GM18868 (cell line): ENCODE measurements around the gene S100A16.
"Not testable (repeated sequence)": the region's sequence is repeated elsewhere in the genome, so short reads cannot be mapped to it uniquely, and the experiment has no call there.

ENCODE experiments used
- ATAC-seq: cut with Tn5 transposase; IDR thresholded peaks from one replicate; pipeline ENCODE4 v1.9.1; 2021; ENCODE audit warnings: mild to moderate bottlenecking, moderate library complexity; ENCODE audit not compliant: unreplicated experiment

The S100A16 gene, protein sequence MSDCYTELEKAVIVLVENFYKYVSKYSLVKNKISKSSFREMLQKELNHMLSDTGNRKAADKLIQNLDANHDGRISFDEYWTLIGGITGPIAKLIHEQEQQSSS

GRCh38 chr1:153612755-153613331 is at the start of gene S100A16:
S100A16 (minus strand) TSS chr1:153613137; CDS start chr1:153608151, 4,986 bp downstream.
- no peak for ATAC-seq

- no peak for ATAC-seq
Observed at GRCh38 chr1:153662269-153662668, 49.3 kb upstream of the S100A16 start.

DNA sequence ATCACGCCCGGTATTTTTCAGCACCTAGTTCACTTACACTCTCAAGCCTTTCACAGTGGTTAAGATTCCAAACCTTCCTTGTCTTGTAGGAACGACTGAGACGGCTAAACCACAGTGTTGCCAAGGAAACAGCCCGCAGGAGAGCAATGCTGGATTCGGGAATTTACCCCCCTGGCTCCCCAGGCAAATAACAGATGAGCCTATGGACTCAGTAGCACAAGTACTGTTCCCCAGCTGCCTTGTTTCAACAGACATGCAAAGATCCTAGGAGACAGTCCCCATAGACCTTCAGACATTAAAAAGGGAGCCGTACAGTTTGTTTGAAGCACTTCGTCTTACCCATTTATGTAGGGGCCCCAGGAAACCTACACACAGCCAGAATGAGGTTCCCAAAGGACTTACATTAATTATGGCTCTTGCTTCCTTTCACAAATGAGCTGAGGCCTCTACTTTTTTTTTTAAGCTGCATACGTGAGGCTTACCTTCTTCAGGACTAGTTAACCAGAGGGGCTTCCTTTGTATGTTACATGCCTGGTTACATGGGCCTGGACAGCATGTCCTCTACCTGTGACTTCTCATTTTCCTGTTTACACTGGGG is 48.3 kb upstream of the S100A16 start:
- ATAC-seq = no peak

DNA sequence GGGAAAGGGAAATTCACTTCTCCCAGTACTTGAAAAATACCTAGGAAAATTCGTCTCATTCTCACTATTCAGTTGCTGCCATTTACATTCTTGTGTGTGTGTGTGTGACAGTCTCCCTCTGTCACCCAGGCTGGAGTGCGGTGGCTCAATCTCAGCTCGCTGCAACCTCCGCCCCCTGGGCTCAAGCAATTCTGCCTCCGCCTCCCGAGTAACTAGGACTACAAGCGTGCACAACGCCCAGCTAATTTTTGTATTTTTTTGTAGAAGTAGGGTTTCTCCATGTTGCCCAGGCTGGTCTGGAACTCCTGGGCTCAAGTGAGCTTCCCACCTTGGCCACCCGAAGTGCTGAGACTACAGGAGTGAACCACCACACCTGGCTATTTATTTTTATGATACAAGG is 46.7 kb upstream of the S100A16 start:
- ATAC-seq = no peak

GRCh38 chr1:153659175-153659534 is 46.2 kb upstream of the S100A16 start:
- no peak for ATAC-seq

DNA sequence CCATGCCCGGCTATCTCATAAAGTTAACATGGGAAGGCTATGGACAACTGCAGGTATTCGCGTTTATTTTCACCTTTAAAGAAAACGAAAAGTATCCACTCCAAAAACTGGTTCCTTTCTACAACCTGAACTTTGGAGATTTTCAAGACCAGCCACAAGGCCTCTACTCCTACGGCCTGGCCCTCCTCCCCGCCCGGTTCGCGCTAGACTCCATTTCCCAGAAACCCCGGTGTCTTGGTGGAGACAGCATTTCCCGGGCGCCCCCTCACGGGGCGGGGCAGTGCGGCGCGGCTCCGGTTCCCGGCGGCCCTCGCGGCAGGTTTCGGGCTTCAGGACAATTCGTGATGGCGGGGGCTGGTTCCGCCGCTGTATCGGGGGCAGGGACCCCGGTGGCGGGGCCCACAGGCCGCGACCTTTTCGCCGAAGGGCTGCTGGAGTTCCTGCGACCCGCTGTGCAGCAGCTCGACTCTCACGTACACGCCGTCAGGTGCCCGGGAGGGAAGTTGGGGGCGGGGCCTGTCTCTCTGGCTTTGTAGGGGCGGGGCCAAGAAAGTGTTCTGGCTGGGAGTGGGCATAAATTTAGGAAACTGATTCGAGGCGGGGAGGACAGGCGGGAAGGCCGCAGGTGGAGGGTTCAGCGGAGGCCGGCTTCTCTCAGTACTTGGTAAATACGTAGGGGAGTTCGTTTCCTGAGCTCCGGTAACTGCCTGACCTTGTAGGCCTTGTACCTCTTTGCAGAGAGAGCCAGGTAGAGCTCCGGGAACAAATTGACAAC is 45.6 kb upstream of the S100A16 start, which contains the start of gene SNAPIN:
SNAPIN (plus strand) TSS at position 304 of the 775 bp plus-strand sequence; CDS start at position 345, 41 bp downstream.
- peak; percentile 94 for ATAC-seq

DNA sequence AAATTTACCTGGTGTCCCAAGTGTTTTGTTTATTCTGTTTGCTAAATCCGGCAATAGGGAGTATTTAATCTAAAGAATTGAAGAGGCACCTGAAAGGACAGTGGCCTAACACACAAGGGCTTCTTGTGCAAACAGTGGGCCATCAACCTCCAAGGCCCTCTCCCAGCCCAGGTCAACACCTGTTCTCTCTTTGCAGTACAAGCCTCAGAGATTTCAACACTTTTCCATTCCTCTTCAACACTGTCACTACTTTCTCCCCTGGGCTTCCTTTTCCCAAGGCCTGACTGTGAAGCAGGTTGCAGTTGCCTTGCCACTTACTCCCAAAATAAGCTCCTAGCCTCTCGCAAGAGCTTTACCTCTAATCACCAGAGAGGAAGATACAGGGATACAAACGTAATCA is 42.4 kb upstream of the S100A16 start:
- no peak for ATAC-seq

DNA sequence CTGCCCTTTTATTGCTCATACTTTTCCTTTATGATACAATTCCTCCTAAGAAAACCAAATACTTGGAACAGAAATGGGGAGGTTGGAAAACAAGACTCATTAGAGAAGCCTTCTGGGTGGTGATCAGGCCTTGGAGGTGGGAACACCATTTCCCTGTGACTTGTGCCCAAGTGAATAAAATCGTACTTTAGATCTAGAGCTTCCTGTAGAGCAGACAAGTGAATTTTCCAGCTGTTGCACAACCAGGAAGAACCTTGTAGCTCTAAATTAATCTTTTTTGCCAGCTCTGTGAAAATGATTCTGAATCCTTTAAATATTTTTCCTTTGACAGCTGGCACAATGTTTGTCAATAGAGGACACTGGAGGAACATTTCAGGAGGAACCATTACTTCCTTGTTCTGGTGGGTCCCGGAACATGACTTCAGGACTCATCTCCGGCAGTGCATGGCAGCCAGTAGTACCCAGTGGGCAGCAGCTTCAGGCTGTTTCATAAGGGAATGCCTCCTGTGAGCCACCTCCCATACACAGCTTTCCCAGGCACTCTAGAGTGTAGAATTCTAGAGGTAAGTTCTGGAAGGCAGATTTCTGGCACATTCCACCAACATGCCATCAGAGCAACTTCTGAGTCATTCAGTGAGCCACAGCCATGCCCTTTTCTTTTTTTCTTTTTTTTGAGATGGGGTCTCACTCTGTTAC is 40.0 kb upstream of the S100A16 start:
- ATAC-seq = no peak

- ATAC-seq = no peak
Observed at GRCh38 chr1:153651771-153652170, 38.8 kb upstream of the S100A16 start.

GRCh38 chr1:153649863-153650235 is 36.9 kb upstream of the S100A16 start:
- no peak for ATAC-seq

GRCh38 chr1:153649137-153649862 is 36.4 kb upstream of the S100A16 start:
- ATAC-seq = no peak

GRCh38 chr1:153648000-153648643 is 35.2 kb upstream of the S100A16 start:
- no peak for ATAC-seq

GRCh38 chr1:153647346-153647714 is 34.4 kb upstream of the S100A16 start:
- ATAC-seq = no peak

DNA sequence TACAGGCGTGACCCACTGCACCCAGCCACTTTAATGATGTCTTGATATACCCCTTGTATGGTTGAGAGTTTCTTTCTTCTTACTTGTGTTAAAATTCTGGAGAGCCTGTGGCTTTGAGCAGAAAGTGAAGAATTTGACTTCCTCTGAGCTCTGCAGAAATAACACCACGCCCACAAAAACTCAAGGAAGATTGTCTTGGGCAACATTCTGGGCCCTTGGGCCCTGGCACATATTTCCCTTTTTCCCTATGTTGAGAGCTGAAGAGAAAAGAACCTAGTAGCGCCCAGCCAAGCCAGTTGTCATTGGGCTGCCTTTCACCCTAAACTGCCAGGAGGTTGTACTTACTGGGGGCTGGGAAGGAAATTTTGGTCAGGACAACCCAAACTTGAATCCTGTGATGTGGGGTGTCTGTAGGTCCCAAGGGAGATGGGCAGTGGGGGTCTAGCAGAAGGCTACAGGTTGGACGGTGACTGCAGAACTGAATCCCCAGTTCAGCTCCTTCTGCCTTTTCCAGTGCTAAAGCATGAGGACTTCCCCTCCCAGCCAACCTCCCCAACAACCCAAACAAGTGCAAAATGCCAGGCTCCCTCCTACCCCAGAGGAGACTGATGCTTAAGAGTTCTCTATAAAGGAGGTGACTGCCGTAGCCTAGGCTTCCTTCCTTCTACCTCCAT is 33.9 kb upstream of the S100A16 start:
- ATAC-seq = no peak

DNA sequence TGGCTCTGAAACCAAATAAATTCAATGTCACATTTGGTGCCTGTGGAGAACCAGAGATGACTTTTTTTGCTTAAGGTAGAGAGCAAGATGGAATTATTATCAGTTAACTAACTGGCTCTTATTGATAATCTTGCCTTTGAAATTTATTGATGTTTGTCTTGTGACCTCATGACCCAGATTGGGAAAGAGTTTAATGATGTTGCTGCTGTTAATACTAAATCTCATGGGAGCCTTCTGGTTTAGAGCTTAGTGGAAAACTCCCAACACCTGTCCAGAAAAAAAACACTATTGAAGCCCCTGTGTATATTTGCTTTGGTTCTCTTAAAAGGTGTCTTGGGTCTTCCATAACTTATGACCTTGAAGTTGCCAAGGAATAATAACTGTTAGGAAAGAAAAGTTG is 30.9 kb upstream of the S100A16 start:
- no peak for ATAC-seq

DNA sequence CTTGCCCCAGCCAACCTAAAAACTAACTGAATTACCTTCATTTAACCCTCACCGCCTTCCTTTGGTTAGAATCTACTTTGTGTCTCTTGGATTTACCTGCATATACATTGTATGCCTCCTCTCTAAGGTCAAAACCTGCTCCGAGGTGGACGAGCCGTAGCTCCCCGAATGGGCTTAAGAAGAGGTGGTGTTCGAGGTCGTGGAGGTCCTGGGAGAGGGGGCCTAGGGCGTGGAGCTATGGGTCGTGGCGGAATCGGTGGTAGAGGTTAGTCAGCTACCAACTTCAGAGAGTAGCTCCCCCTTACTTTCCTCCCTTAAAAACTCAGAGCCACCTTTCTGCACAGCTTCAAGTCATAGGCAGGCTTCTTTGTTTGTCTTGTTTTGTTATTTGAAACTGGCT is 30.2 kb upstream of the S100A16 start:
- ATAC-seq = no peak

DNA sequence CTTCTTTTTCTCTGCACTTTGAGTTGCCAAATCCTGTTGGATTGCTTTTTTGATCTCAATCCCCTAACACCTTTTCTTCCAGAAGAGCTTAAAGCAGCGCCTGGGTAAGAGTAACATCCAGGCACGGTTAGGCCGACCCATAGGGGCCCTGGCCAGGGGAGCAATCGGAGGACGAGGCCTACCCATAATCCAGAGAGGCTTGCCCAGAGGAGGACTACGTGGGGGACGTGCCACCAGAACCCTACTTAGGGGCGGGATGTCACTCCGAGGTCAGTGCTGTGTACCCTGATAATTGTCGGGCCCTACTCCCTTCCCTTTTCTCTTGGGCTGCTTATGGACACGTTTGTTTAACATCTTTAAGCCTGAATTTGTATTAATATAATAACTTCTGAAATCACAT is 29.2 kb upstream of the S100A16 start:
- ATAC-seq = no peak

DNA sequence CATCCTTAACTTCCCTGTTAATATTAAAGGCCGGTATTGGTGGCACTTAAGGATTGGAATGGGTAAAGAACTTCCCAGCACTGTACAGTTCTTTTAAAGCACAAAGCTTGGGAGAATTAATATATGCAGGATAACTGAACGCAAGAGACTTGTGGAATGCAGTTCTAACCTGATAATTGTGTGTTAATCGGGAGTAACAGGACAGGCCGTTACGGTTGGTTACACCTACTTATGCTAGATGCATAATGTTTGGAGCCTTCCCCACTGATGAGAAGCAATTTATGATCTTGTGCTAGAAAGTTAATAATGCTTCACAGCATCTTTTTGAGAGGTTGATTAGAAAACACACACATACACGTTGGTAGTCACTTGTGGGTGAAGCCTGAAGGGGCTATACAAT is 27.9 kb upstream of the S100A16 start:
- no peak for ATAC-seq

DNA sequence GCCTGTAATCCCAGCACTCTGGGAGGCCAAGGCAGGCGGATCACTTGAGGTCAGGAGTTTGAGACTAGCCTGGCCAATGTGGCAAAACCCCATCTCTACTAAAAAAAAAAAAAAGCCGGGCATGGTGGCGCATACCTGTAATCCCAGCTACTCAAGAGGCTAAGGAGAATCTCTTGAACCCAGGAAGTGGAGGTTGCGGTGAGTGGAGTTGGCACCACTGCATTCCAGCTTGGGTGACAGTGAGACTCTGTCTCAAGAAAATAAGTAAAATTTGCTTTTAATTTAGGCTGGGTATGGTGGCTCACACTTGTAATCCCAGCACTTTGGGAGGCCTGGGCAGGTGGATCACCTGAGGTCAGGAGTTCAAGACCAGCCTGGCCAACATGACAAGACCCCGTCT is 27.3 kb upstream of the S100A16 start:
- ATAC-seq = not testable (repeated sequence)

- ATAC-seq = no peak
Observed at GRCh38 chr1:153639280-153639679, 26.3 kb upstream of the S100A16 start.
